K562 (cell line): ENCODE measurements around the gene ALDH8A1. TPM values are rescaled to one million over a fixed set of nuclear protein-coding genes. Genes with fewer than 3 reads are reported as not detected.

Experiments used
- CUX1 ChIP-seq: fragments of 200-800 bp; sonication (Bioruptor generic); IDR thresholded peaks from 2 replicates; pipeline ENCODE4 v1.6.1; 2016; ENCODE audit warnings: missing genetic modification characterization, missing compliant biosample characterization
- ILF3 ChIP-seq: fragments of 450-650 bp; IDR thresholded peaks from 2 replicates; pipeline ENCODE4 v1.6.1; 2018; ENCODE audit warnings: antibody characterized with exemption, mild to moderate bottlenecking, moderate library complexity, borderline replicate concordance
- STAG1 ChIP-seq: sonication (generic); formaldehyde crosslinking; IDR thresholded peaks from 2 replicates; pipeline ENCODE4 v1.5.0; 2020; ENCODE audit warnings: missing genetic modification reagents, borderline replicate concordance
- ZBTB40 ChIP-seq, 2 experiments: fragments of 450-650 bp in 1 of 2; sonication (generic) in 1 of 2; formaldehyde crosslinking in 1 of 2; IDR thresholded peaks; 2 replicates each; pipeline versions ENCODE4 v1.7.1 to v1.9.0; 2016 to 2022; ENCODE audit warnings: inconsistent platforms in 1 of 2, mild to moderate bottlenecking in 1 of 2, missing genetic modification reagents in 1 of 2
- polyA plus RNA-seq, 8 experiments: library from polyadenylated mRNA; depleted of rRNA in 4 of 8; stranded (reverse) in 5 of 8; unstranded in 3 of 8; fragments of >200 nt; fragmentation: Nextera tagmentation in 2 of 8; fragmentation: Illumina TruSeq in 1 of 8; extraction: Ambion mirVana in 2 of 8; extraction: Trizol in 1 of 8; gene quantifications; 2 replicates each; pipeline versions ENCODE4 v1.2.1 to v1.2.3, GENCODE V29; 2011 to 2014; ENCODE audit warnings: inconsistent platforms in 1 of 8, missing spikeins in 1 of 8
- total RNA-seq, 7 experiments: library from RNA; depleted of rRNA in 6 of 7; stranded (reverse); fragments of >200 nt in 6 of 7; fragmentation: Illumina TruSeq in 2 of 7; extraction: Trizol in 2 of 7; gene quantifications; 2 replicates each; pipeline versions ENCODE4 v1.2.1 to v1.2.3, GENCODE V29; 2011 to 2021; ENCODE audit warnings: low replicate concordance in 1 of 7

The ALDH8A1 gene
- total and polyA plus RNA-seq, 9 of the 15 experiments (the other 6 are each of a cell fraction or from before 2014, with no cell fraction given), result 0.03 to 0.18 (median 0.04) TPM; not detected in 2

GRCh38 chr6:134983823-134984222, 33.9 kb upstream of the ALDH8A1 start (continued):
- TF ChIP-seq CUX1 (CRISPR knock-in tag) (no peak), STAG1 (no peak), ILF3 (no peak), ZBTB40 (IDR thresholded peaks at IDR 0.05) (no peak), ZBTB40 (CRISPR knock-in tag; IDR thresholded peaks at IDR 0.05) (no peak)
